GM10248 (cell line): Measurements from ENCODE around the gene UCN3.

Experiments
- CTCF ChIA-PET: fragments of 300-600 bp; sonication (Branson Sonifier 250); formaldehyde crosslinking; extraction: SDS; loops from one replicate; lab custom pipeline; 2021; ENCODE audit warnings: antibody characterized with exemption; lab: Yijun Ruan, JAX
- POLR2A ChIA-PET: fragments of 350-650 bp; sonication (Branson Sonifier 250); formaldehyde crosslinking; extraction: SDS; loops from one replicate; lab custom pipeline; 2020; ENCODE audit warnings: antibody characterized with exemption; lab: Yijun Ruan, JAX
- DNase-seq: peaks from one replicate; pipeline ENCODE4 v3.0.0; 2012; ENCODE audit errors: extremely low spot score
- TF ChIP-seq, protein P1 (sequence below): IDR thresholded peaks from 2 replicates; pipeline ENCODE4 v1.5.1; 2012; ENCODE audit warnings: mild to moderate bottlenecking, low read depth; ENCODE audit errors: extremely low read depth, missing control alignments, control extremely low read depth

UCN3 gene

DNA sequence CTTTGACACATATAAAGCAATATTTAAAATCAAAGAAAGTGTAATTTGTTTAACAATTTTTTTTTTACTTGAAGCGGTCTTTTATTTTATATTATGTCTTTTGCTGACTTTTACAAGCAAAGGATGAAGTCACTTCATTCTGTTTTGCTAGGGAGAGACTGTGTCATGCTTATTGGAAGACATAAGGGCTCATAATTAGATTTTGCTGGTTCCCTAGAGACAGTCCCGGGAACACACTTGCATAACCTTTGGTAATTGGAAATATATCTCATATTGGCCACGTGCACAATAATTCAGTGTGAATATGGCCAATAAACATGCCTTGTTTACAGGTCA lies 47.1 kb downstream of the UCN3 start:
- DNase-seq: no peak
- ChIA-PET CTCF (interaction anchor here (1.0 to 1.4 kb wide), 3 partner anchors 12 to 50 kb away, joined by 3 to 5 read pairs (median 3); no protein-coding TSS in a partner anchor), POLR2A (no interaction called here)
- TF ChIP-seq, protein P1, sequence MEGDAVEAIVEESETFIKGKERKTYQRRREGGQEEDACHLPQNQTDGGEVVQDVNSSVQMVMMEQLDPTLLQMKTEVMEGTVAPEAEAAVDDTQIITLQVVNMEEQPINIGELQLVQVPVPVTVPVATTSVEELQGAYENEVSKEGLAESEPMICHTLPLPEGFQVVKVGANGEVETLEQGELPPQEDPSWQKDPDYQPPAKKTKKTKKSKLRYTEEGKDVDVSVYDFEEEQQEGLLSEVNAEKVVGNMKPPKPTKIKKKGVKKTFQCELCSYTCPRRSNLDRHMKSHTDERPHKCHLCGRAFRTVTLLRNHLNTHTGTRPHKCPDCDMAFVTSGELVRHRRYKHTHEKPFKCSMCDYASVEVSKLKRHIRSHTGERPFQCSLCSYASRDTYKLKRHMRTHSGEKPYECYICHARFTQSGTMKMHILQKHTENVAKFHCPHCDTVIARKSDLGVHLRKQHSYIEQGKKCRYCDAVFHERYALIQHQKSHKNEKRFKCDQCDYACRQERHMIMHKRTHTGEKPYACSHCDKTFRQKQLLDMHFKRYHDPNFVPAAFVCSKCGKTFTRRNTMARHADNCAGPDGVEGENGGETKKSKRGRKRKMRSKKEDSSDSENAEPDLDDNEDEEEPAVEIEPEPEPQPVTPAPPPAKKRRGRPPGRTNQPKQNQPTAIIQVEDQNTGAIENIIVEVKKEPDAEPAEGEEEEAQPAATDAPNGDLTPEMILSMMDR: no peak

DNA sequence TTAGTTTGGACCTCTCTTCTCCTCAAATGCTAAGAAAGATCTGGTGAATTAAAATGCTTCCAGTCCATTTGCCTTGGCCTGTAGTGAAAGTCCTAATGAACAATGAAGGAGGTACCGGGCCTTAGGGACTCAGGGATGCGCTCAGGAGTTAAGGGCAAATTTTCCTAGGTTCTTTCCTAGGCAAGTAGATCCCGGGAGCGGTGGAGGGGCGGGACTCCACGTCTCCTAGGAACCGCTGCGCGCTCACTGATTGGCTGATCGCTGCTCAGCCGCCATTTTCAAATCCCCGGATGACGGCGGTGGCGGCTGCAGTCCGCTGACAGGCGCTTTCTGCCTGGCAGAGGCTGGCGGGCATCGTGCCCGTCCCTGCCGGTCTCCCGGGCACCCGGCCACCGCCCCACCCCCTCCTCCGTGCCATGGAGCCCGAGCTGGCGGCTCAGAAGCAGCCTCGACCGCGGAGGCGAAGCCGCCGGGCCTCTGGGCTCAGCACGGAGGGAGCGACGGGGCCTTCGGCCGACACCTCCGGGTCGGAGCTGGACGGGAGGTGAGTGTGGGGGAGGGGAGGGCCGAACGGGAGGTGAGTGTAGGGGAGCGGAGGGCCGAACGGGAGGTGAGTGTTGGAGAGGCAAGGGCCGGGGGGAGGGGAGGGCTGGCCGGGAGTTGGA lies 47.6 kb downstream of the UCN3 start, which contains the start of gene NET1:
Gene NET1, plus strand, starts transcription at position 281 of the 665 bp plus-strand sequence. Its CDS starts 136 bp downstream, at position 417.
- ChIA-PET POLR2A (no interaction called here), CTCF (interaction anchor here (1.2 kb wide), 1 partner anchor 23 kb away, joined by 3 read pairs; no protein-coding TSS in a partner anchor)
- peak; percentile 92 for DNase-seq
- TF ChIP-seq, protein P1: no peak

DNA sequence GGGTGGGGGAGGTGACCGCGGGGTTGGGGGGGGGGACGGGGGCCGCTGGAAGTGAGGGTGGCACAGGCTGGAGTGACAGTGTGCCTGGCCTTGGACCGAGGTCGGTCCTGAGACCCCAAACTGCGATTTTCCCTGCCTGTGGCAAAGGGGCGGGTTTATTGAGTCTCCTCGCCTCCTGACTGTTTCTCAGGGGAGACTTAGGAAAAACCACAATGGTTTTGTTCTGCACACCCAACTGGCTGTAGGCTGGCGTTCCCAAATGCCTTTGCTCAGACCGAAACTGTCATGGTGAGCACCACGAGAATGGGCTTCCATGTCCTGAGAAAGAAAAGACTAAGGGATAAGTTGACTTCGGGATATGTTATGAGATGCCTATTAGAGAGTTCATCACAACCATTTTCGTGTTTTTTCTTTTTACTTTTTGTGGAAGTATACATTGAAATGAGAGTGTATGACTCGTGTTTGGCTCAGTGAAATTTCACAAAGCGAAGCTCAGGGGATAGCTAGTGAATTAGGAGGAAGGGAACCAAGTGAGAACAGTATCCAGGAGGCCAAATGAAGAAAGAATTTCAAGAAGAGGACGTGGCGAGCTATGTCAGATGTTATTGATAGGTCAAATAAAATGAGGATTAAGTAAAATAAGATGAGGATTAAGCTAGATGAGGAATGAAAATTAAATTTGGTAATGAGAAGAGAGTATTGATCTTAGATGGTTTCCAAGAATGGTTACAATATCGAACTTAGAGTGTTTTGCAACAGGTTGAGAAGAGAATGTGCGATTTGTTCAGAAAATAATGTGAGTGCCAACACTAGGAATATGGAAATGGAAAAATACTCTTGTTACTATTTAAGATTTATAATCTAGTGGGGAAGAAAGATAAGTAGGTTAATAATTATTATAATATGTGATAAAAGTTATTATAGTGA lies 48.5 kb downstream of the UCN3 start:
- ChIA-PET CTCF (interaction anchor here (1.1 to 1.2 kb wide), 2 partner anchors 21 to 22 kb away, joined by 3 to 5 read pairs; no protein-coding TSS in a partner anchor), POLR2A (interaction anchor here (0.6 kb wide), 1 partner anchor 585 kb away, joined by 3 read pairs; no protein-coding TSS in a partner anchor)
- TF ChIP-seq, protein P1: no peak
- peak; percentile 32 for DNase-seq

DNA sequence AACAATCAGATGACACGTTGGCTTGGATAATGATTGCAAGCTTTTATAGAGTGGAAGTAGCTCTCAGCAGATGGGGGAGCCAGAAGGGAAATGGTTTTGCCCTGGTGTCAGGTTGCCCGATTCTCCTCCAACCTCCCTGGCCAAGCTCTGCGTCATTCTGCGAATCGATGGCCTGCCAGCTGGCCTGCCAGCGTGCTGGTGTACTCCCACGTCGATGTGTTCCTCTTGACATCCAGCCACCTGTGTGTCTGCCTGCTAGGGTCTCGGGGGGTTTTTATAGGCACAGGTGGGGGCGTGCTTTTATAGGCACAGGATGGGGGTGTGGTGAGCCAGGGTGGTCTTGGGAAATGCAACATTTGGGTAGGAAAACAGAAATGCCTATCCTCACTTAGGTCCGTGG lies 52.2 kb downstream of the UCN3 start:
- no peak for DNase-seq
- ChIA-PET POLR2A (no interaction called here), CTCF (interaction anchor here (0.8 to 2.9 kb wide), 5 partner anchors 9 to 602 kb away, joined by 3 to 19 read pairs (median 4); no protein-coding TSS in a partner anchor)
- TF ChIP-seq, protein P1: no peak

DNA sequence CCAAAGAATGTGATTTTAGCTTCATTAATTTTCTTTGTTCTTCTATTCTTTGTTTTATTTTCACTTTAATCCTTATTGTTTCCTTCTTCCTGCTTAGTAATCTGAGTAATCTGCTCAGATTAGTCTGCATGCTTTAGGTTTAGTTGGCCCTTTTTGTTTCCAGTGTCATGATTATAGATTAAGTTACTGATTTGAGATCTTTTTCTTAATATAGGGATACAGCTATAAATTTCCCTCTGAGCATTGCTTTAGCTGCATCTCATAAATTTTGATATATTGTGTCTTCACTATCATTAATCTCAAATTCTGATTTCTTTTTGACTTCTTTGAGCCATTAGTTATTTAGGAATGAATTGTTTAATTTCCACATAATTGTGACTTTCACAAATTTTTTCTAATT lies 53.8 kb downstream of the UCN3 start:
- ChIA-PET CTCF (interaction anchor here (0.8 to 2.9 kb wide), 4 partner anchors 14 to 603 kb away, joined by 3 to 19 read pairs (median 6); no protein-coding TSS in a partner anchor), POLR2A (no interaction called here)
- DNase-seq: no peak
- TF ChIP-seq, protein P1: no peak

DNA sequence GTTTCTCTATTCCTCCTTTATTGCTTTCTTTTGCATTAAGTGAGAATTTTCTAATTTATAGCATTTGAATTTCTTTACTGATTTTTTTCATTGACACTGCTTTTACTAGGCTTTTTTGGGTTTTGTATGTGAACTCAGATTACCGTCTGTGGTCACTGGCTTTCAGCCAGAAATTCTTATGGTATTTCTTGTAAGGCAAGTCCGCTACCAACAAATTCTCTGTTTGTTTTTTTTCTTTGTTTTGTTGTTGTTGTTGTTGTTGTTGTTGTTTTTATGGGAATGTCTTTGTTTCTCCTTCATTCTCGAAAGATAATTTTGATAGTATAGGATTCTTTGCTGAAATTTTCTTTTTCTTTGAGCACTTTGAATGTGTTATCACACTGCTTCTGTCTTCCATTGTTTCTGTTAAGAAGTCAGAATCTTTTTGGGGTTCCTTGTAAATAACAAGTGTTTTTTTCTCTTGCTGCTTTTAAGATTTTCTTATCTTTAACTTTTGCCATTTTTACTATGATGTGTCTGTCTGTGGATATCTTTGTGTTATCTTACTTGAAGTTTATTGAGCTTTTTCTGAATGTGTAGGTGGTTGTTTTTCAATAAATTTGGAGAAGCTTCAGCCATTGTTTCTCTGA lies 54.8 kb downstream of the UCN3 start:
- POLR2A ChIA-PET: no interaction called here
- TF ChIP-seq, protein P1: no peak
- CTCF ChIA-PET: interaction anchor here (1.4 kb wide), 1 partner anchor 13 kb away, joined by 5 read pairs; no protein-coding TSS in a partner anchor
- DNase-seq: no peak
